ENCODE measurements around the gene JAZF1.

The JAZF1 gene

DNA sequence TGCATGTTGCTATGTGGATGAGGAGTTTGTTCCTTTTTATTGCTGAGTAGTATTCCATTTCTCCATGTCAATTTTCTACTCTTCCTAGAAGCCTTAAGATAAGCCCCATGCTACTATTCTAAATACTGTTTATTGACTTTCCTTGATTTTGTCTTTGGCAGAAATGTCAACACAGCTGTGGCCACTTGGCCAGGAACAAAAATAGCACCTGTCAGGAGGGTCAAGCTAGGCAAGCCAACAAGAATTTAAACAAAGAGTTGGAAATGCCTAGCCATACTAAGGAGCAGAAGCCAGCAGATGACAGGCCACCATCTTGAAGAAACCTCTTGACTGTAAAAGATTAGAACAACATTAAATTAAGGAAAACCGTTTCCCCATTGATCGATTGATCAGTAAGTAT lies 34.7 kb downstream of the JAZF1 start:
- Histone ChIP-seq H3K27ac (ENCODE audit: low read length) (no peak overlapping the region), H3K27me3 (ENCODE audit: low read depth, low read length) (no peaks in the 10 kb centered on the region), H3K36me3 (ENCODE audit: control insufficient read depth in 1 of 2, insufficient read depth in 2 of 2, low read length in 2 of 2) (no peaks in the 10 kb centered on the region), H3K4me1 (ENCODE audit: control insufficient read depth in 1 of 2, insufficient read depth in 2 of 2, low read length in 2 of 2) (peaks cover 0 to 3% of the 10 kb centered on the region in 2 donors), H3K4me3 (ENCODE audit: low read depth in 1 of 2, low read length in 2 of 2) (no peak overlapping the region), H3K9me3 (ENCODE audit: control insufficient read depth in 1 of 2, low read length in 2 of 2) (no peaks in the 10 kb centered on the region)

DNA sequence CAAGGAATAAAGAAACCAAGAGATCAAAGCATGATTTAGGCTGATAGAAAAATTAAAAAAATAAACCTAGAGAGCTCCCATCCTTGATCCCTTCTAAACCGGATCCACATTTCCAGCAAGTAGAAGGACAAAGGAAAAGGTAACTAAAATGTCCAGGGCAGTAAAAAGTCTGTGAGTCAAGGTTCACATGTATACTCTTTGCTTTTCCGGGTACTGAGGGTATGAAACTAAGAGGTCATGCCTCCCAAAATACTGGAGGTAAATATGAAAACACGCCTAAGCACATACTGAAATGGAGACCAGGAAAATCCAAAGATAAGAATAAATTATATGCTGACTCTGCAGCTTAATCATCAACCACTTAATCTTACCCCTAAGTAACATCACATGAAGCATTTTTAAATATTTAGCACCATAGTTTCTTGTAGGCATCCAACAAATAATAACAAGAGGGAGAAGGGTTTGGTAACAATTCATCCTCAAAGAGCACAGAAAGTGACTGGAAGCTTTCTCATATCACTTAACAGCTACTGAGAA lies 35.4 kb downstream of the JAZF1 start:
- Histone ChIP-seq H3K4me3 (ENCODE audit: low read depth in 1 of 2, low read length in 2 of 2) (no peak overlapping the region), H3K9me3 (ENCODE audit: control insufficient read depth in 1 of 2, low read length in 2 of 2) (no peaks in the 10 kb centered on the region), H3K36me3 (ENCODE audit: control insufficient read depth in 1 of 2, insufficient read depth in 2 of 2, low read length in 2 of 2) (no peaks in the 10 kb centered on the region), H3K27ac (ENCODE audit: low read length) (no peak overlapping the region), H3K27me3 (ENCODE audit: low read depth, low read length) (no peaks in the 10 kb centered on the region), H3K4me1 (ENCODE audit: control insufficient read depth in 1 of 2, insufficient read depth in 2 of 2, low read length in 2 of 2) (peaks cover 0 to 5% of the 10 kb centered on the region in 2 donors)

DNA sequence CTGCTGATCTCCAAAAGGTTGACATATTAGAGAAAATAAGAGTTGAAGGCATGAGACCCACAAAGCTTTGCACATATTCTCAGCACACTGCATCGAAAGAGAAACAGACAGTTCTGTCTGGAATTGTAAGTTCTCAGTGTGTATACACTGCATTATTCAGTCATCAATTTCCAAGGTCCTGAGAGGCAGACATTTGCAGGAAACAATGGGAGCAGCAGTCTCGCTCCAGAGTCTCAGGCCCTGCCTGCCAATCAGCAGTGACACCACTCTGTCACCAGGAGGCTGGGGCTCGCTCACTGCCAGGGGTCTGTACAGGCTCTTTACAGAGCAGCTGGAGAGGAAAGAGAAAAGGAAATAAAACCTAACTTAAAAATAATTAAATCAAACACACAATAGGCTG lies 36.3 kb downstream of the JAZF1 start:
- Histone ChIP-seq H3K27me3 (ENCODE audit: low read depth, low read length) (no peaks in the 10 kb centered on the region), H3K36me3 (ENCODE audit: control insufficient read depth in 1 of 2, insufficient read depth in 2 of 2, low read length in 2 of 2) (no peaks in the 10 kb centered on the region), H3K4me3 (ENCODE audit: low read depth in 1 of 2, low read length in 2 of 2) (no peak overlapping the region), H3K27ac (ENCODE audit: low read length) (no peak overlapping the region), H3K9me3 (ENCODE audit: control insufficient read depth in 1 of 2, low read length in 2 of 2) (no peaks in the 10 kb centered on the region), H3K4me1 (ENCODE audit: control insufficient read depth in 1 of 2, insufficient read depth in 2 of 2, low read length in 2 of 2) (peaks cover 0 to 5% of the 10 kb centered on the region in 2 donors)

- Histone ChIP-seq H3K4me3 (ENCODE audit: low read depth in 1 of 2, low read length in 2 of 2) (no peak overlapping the region), H3K9me3 (ENCODE audit: control insufficient read depth in 1 of 2, low read length in 2 of 2) (no peaks in the 10 kb centered on the region), H3K27ac (ENCODE audit: low read length) (no peak overlapping the region), H3K4me1 (ENCODE audit: control insufficient read depth in 1 of 2, insufficient read depth in 2 of 2, low read length in 2 of 2) (peaks cover 0 to 5% of the 10 kb centered on the region in 2 donors), H3K36me3 (ENCODE audit: control insufficient read depth in 1 of 2, insufficient read depth in 2 of 2, low read length in 2 of 2) (no peaks in the 10 kb centered on the region), H3K27me3 (ENCODE audit: low read depth, low read length) (no peaks in the 10 kb centered on the region)
Measured at GRCh38 chr7:28142650-28143049, 37.9 kb downstream of the JAZF1 start.

- H3K36me3 ChIP-seq (ENCODE audit: control insufficient read depth in 1 of 2, insufficient read depth in 2 of 2, low read length in 2 of 2) = no peaks in the 10 kb centered on the region
- peaks cover 0 to 5% of the 10 kb centered on the region in 2 donors for H3K4me1 ChIP-seq (ENCODE audit: control insufficient read depth in 1 of 2, insufficient read depth in 2 of 2, low read length in 2 of 2)
- no peak overlapping the region for H3K4me3 ChIP-seq (ENCODE audit: low read depth in 1 of 2, low read length in 2 of 2)
- H3K27ac ChIP-seq (ENCODE audit: low read length) = no peak overlapping the region
- no peaks in the 10 kb centered on the region for H3K27me3 ChIP-seq (ENCODE audit: low read depth, low read length)
- no peaks in the 10 kb centered on the region for H3K9me3 ChIP-seq (ENCODE audit: control insufficient read depth in 1 of 2, low read length in 2 of 2)
Measured at GRCh38 chr7:28140979-28141378, 39.6 kb downstream of the JAZF1 start.

DNA sequence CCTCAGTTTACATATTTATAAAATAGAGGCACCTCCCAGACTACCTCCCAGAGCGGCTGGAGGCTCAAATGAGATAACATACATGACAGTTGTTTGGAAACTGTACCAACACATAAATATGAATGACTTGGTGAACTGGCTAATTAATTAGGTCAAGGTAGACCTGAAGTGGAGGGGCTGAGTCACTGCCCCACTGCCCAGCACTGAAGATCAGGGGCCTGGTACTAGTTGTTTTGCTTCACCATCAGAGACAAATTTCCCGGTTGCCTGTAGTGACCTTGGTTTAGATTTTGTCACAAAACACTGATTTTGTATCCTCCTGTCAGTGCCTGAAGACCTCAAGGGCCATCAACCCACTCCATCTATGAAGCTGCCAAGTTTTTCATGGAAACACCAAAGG lies 41.8 kb downstream of the JAZF1 start:
- H3K4me3 ChIP-seq (ENCODE audit: low read depth in 1 of 2, low read length in 2 of 2) = no peak overlapping the region
- H3K4me1 ChIP-seq (ENCODE audit: control insufficient read depth in 1 of 2, insufficient read depth in 2 of 2, low read length in 2 of 2) = peaks cover 0 to 5% of the 10 kb centered on the region in 2 donors
- H3K36me3 ChIP-seq (ENCODE audit: control insufficient read depth in 1 of 2, insufficient read depth in 2 of 2, low read length in 2 of 2) = no peaks in the 10 kb centered on the region
- no peak overlapping the region for H3K27ac ChIP-seq (ENCODE audit: low read length)
- H3K27me3 ChIP-seq (ENCODE audit: low read depth, low read length) = no peaks in the 10 kb centered on the region
- H3K9me3 ChIP-seq (ENCODE audit: control insufficient read depth in 1 of 2, low read length in 2 of 2) = no peaks in the 10 kb centered on the region

DNA sequence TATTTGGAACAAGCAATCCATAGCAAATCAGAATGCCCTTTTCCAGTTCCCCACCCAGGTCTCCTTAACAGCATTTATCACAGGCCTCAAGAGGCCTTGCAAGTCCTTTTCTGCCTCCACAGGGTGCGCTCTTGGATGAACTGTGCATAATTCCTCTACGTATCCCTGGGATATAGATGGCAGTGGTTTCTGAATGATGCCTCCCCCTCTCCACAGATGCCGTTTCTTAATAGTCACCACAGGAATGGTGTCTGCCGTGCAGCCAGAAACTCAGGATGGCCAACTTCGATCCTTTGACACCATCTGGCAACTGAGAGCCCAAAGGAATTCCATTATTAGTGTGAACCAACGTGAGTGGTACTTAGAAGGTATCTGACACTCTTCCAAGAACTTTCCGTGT lies 43.1 kb downstream of the JAZF1 start:
- Histone ChIP-seq H3K9me3 (ENCODE audit: control insufficient read depth in 1 of 2, low read length in 2 of 2) (no peaks in the 10 kb centered on the region), H3K36me3 (ENCODE audit: control insufficient read depth in 1 of 2, insufficient read depth in 2 of 2, low read length in 2 of 2) (no peaks in the 10 kb centered on the region), H3K4me1 (ENCODE audit: control insufficient read depth in 1 of 2, insufficient read depth in 2 of 2, low read length in 2 of 2) (peaks cover 0 to 5% of the 10 kb centered on the region in 2 donors), H3K27ac (ENCODE audit: low read length) (no peak overlapping the region), H3K4me3 (ENCODE audit: low read depth in 1 of 2, low read length in 2 of 2) (no peak overlapping the region), H3K27me3 (ENCODE audit: low read depth, low read length) (no peaks in the 10 kb centered on the region)

- Histone ChIP-seq H3K36me3 (ENCODE audit: control insufficient read depth in 1 of 2, insufficient read depth in 2 of 2, low read length in 2 of 2) (no peaks in the 10 kb centered on the region), H3K27me3 (ENCODE audit: low read depth, low read length) (no peaks in the 10 kb centered on the region), H3K4me3 (ENCODE audit: low read depth in 1 of 2, low read length in 2 of 2) (no peak overlapping the region), H3K4me1 (ENCODE audit: control insufficient read depth in 1 of 2, insufficient read depth in 2 of 2, low read length in 2 of 2) (peaks cover 0 to 5% of the 10 kb centered on the region in 2 donors), H3K9me3 (ENCODE audit: control insufficient read depth in 1 of 2, low read length in 2 of 2) (no peaks in the 10 kb centered on the region), H3K27ac (ENCODE audit: low read length) (no peak overlapping the region)
Measured at GRCh38 chr7:28136885-28137284, 43.7 kb downstream of the JAZF1 start.

- Histone ChIP-seq H3K9me3 (ENCODE audit: control insufficient read depth in 1 of 2, low read length in 2 of 2) (no peaks in the 10 kb centered on the region), H3K27ac (ENCODE audit: low read length) (no peak overlapping the region), H3K4me1 (ENCODE audit: control insufficient read depth in 1 of 2, insufficient read depth in 2 of 2, low read length in 2 of 2) (peaks cover 0 to 5% of the 10 kb centered on the region in 2 donors), H3K4me3 (ENCODE audit: low read depth in 1 of 2, low read length in 2 of 2) (no peak overlapping the region), H3K36me3 (ENCODE audit: control insufficient read depth in 1 of 2, insufficient read depth in 2 of 2, low read length in 2 of 2) (no peaks in the 10 kb centered on the region), H3K27me3 (ENCODE audit: low read depth, low read length) (no peaks in the 10 kb centered on the region)
Measured at GRCh38 chr7:28136420-28136819, 44.2 kb downstream of the JAZF1 start.

GRCh38 chr7:28135760-28136159 lies 44.8 kb downstream of the JAZF1 start:
- Histone ChIP-seq H3K9me3 (ENCODE audit: control insufficient read depth in 1 of 2, low read length in 2 of 2) (no peaks in the 10 kb centered on the region), H3K4me1 (ENCODE audit: control insufficient read depth in 1 of 2, insufficient read depth in 2 of 2, low read length in 2 of 2) (peaks cover 0 to under 1% of the 10 kb centered on the region in 2 donors), H3K4me3 (ENCODE audit: low read depth in 1 of 2, low read length in 2 of 2) (no peak overlapping the region), H3K27me3 (ENCODE audit: low read depth, low read length) (no peaks in the 10 kb centered on the region), H3K27ac (ENCODE audit: low read length) (no peak overlapping the region), H3K36me3 (ENCODE audit: control insufficient read depth in 1 of 2, insufficient read depth in 2 of 2, low read length in 2 of 2) (no peaks in the 10 kb centered on the region)

DNA sequence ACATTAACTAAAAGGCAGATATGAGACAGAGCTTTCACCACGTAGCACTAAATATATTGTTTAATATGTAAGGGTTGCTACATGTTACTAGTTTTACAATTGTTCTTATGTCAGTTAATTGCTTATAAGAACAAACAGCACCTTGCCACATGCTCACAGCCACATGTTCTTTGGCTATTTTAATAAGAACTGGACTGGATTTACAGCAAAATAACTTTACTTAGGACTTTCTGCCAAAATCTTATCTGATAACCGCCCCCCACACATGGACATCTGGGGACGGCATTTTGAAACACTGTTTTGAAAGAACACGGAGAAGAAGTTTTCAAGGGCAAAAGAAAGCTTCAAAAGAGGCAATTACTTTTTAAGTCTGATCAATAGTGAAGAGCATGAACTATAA lies 45.3 kb downstream of the JAZF1 start:
- Histone ChIP-seq H3K36me3 (ENCODE audit: control insufficient read depth in 1 of 2, insufficient read depth in 2 of 2, low read length in 2 of 2) (no peaks in the 10 kb centered on the region), H3K27me3 (ENCODE audit: low read depth, low read length) (no peaks in the 10 kb centered on the region), H3K4me1 (ENCODE audit: control insufficient read depth in 1 of 2, insufficient read depth in 2 of 2, low read length in 2 of 2) (no peaks in the 10 kb centered on the region), H3K27ac (ENCODE audit: low read length) (no peak overlapping the region), H3K9me3 (ENCODE audit: control insufficient read depth in 1 of 2, low read length in 2 of 2) (no peaks in the 10 kb centered on the region), H3K4me3 (ENCODE audit: low read depth in 1 of 2, low read length in 2 of 2) (no peak overlapping the region)

GRCh38 chr7:28133872-28134271 lies 46.7 kb downstream of the JAZF1 start:
- Histone ChIP-seq H3K27me3 (ENCODE audit: low read depth, low read length) (no peaks in the 10 kb centered on the region), H3K4me1 (ENCODE audit: control insufficient read depth in 1 of 2, insufficient read depth in 2 of 2, low read length in 2 of 2) (peaks cover 0 to 6% of the 10 kb centered on the region in 2 donors), H3K4me3 (ENCODE audit: low read depth in 1 of 2, low read length in 2 of 2) (no peak overlapping the region), H3K36me3 (ENCODE audit: control insufficient read depth in 1 of 2, insufficient read depth in 2 of 2, low read length in 2 of 2) (no peaks in the 10 kb centered on the region), H3K9me3 (ENCODE audit: control insufficient read depth in 1 of 2, low read length in 2 of 2) (no peaks in the 10 kb centered on the region), H3K27ac (ENCODE audit: low read length) (no peak overlapping the region)
